Measurements from ENCODE around the gene LONP2. TPM values are rescaled to one million over a fixed set of nuclear protein-coding genes. Genes with fewer than 3 reads are reported as not detected.
A peak's percentile ranks its signal among the peaks of the same experiment; 100 is the strongest.
"Not testable (repeated sequence)": the region's sequence is repeated elsewhere in the genome, so short reads cannot be mapped to it uniquely, and the experiment has no call there.

Gene LONP2
- total RNA-seq, 1 experiment from 2014 or later: 30.7 TPM

DNA sequence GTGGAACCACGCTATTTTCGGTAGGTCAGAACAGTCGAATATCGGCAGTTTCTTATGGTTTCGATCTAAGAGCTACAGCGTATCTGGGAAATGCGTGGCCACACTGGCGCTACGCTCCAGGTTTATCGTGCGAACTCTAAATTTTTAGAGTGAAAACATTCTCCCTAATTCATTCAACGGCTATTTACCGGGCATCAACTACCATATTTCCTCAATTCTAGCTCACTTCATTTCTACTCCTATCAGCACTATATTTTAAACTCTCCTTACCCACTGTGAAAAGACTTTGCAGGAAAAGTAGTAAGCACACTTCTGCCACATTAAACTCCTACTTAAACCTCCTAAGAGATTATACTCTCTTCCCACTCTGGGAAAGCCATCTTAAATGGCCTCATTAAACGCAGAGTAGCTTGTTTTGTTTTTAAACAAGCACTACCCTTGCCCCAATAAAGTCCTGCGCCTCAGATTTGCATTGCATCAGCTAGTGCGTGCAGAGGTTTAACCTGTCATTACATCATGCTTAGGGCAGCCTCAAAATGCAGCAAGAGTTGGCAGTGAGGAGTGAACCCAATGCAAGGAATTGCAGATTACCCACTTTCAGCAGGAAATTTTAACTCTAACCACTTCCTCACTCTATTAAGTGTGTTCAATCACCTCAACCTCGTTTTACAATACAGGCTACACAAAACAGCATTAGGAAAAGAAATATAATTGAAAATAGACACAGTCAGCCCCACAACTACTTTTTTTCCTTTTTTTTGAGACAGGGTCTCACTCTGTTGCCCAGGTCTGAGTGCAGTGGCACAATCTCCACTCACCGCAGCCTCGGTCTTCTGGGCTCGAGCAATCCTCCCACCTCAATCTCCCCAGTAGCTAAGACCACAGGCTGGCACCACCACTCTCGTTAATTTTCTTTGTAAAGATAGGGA is 122.3 kb downstream of the LONP2 start:
- no peaks in the 10 kb centered on the region for H3K9me3 ChIP-seq
- peak overlapping the region; percentile 54 for H3K4me3 ChIP-seq
- peak; percentile 73 for DNase-seq
- no peaks in the 10 kb centered on the region for H3K27me3 ChIP-seq
- H3K36me3 ChIP-seq: peaks cover 3% of the 10 kb centered on the region

- no peak for DNase-seq
- Histone ChIP-seq H3K9me3 (no peaks in the 10 kb centered on the region), H3K4me3 (no peak overlapping the region), H3K36me3 (no peaks in the 10 kb centered on the region), H3K27me3 (no peaks in the 10 kb centered on the region)
Observed at GRCh38 chr16:48367441-48368049, 123.4 kb downstream of the LONP2 start.

- Histone ChIP-seq H3K4me3 (no peak overlapping the region), H3K36me3 (no peaks in the 10 kb centered on the region), H3K9me3 (no peaks in the 10 kb centered on the region), H3K27me3 (no peaks in the 10 kb centered on the region)
- no peak for DNase-seq
Observed at GRCh38 chr16:48369765-48370164, 125.7 kb downstream of the LONP2 start.

GRCh38 chr16:48370229-48370628 is 126.1 kb downstream of the LONP2 start:
- H3K27me3 ChIP-seq: no peaks in the 10 kb centered on the region
- no peak overlapping the region for H3K4me3 ChIP-seq
- H3K36me3 ChIP-seq: no peaks in the 10 kb centered on the region
- H3K9me3 ChIP-seq: no peaks in the 10 kb centered on the region
- DNase-seq: no peak

DNA sequence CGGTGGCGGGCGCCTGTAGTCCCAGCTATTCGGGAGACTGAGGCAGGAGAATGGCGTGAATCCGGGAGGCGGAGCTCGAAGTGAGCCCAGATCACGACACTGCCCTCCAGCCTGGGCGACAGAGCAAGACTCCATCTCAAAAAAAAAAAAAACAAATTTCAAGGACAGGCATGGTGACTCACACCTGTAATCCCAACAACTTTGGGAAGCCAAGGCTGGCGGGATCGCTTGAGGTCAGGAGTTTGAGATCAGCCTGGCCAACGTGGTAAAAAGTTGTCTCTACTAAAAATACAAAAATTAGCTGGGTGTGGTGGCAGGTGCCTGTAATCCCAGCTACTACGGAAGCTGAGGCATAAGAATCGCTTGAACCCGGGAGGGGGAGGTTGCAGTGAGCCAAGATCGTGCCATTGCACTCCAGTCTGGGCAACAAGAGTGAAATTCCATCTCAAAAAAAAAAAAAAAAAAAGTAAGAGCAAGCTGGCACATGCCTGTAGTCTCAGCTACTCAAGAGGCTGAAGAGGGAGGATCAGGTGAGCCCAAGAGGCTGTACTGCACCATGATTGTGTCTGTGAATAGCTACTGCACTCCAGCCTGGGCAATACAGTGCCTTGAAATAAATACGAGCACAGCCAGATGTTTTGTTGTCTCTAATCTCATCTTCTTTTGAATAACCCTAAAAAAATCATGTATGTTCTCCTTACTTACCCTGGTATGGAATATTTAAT is 126.7 kb downstream of the LONP2 start:
- not testable (repeated sequence) for H3K4me3 ChIP-seq, DNase-seq, H3K36me3 ChIP-seq, H3K27me3 ChIP-seq, H3K9me3 ChIP-seq

DNA sequence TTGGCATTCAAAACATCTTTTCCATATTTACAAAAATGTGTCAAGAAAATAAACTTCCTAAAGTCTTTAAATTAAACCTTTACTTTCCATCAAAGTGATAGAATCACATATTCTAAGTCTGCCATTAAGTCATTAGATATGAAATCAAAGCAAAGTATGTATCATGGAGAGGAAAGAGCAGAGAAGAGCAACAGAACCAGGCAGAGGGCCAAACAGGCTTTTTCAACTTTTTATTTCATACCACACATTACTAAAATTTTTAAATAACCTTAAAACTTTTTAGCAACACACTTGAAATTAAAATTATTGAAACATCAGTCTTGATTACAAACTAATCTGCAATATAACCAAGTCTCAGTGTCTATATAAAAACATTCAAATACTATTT is 127.3 kb downstream of the LONP2 start:
- Histone ChIP-seq H3K36me3 (no peaks in the 10 kb centered on the region), H3K9me3 (no peaks in the 10 kb centered on the region), H3K27me3 (no peaks in the 10 kb centered on the region), H3K4me3 (no peak overlapping the region)
- no peak for DNase-seq

- Histone ChIP-seq H3K9me3 (no peaks in the 10 kb centered on the region), H3K4me3 (no peak overlapping the region), H3K27me3 (no peaks in the 10 kb centered on the region), H3K36me3 (no peaks in the 10 kb centered on the region)
- no peak for DNase-seq
Observed at GRCh38 chr16:48372744-48373143, 128.6 kb downstream of the LONP2 start.

DNA sequence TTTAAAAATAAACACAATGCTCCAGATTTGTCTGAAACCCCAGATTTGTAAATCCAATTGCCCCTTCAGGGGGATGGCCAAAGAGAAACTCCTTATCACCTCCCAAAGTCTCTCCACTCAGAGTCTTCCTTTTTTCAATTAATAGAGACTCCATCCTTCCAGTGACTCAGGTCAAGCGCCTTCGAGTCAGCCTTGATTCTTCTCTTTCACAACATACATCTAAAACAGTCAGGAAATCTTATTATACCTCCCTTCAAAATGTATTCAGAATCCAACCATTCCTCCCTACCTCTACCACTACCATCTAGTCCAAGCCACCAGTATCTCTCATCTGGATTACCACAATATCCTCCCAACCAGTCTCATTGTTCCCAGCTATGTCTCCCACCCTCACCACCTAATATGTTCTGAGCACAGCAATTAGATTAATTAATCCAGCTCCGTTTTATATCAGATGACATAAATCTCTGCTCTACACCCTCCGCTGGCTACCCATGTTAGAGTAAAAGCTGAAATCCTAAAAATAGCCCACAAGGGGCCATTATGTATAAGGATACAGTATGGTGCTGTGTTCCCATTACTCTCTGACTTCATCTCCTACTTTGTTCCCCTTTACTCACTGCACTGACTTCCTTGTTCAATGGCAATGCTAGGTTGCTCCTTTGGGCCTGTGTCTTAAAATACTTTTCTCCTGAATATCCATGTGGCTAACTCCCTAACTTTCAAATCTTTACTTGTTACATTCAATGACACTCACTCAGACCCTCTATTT is 129.3 kb downstream of the LONP2 start:
- DNase-seq: no peak
- Histone ChIP-seq H3K36me3 (no peaks in the 10 kb centered on the region), H3K4me3 (no peak overlapping the region), H3K9me3 (no peaks in the 10 kb centered on the region), H3K27me3 (no peaks in the 10 kb centered on the region)

DNA sequence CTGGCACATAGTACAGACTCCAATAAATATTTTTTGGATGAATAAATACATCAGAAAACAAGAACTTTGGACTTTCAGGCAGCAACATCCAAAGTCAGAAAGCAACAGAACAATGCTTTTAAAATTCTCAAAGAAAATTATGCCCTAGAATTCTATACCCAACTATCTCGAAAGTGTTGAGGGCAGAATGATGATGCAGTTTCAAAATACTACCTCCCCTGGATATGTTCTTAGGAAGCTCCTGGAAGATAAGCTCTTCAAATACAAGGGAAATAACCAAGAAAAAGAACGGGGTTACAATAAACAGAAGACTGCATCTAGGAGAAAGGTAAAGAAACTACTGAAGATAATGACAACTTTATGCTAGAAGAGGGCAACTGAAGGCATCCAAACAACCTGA is 130.2 kb downstream of the LONP2 start:
- Histone ChIP-seq H3K27me3 (no peaks in the 10 kb centered on the region), H3K4me3 (no peak overlapping the region), H3K36me3 (no peaks in the 10 kb centered on the region), H3K9me3 (no peaks in the 10 kb centered on the region)
- no peak for DNase-seq

GRCh38 chr16:48377301-48377700 is 133.2 kb downstream of the LONP2 start:
- H3K36me3 ChIP-seq, H3K27me3 ChIP-seq, DNase-seq, H3K4me3 ChIP-seq, H3K9me3 ChIP-seq: not testable (repeated sequence)

DNA sequence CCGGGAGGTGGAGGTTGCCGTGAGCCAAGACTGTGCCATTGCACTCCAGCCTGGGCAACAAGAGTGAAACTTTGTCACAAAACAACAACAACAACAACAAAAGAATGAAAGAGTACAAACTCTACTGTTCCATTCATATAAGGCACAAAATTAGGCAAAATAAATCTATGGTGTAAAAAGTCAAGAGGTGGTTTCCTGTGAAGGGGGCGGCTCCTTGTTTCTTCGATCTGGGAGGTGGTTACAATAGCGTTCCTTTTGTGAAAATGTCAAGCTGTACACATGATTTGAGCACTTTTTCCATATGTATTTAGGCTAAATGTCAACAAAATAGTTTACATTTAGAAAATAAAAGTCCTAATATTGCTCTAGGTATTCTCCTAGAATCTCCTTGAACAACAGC is 134.2 kb downstream of the LONP2 start:
- Histone ChIP-seq H3K27me3 (no peaks in the 10 kb centered on the region), H3K9me3 (no peaks in the 10 kb centered on the region), H3K4me3 (no peak overlapping the region), H3K36me3 (no peaks in the 10 kb centered on the region)
- no peak for DNase-seq

DNA sequence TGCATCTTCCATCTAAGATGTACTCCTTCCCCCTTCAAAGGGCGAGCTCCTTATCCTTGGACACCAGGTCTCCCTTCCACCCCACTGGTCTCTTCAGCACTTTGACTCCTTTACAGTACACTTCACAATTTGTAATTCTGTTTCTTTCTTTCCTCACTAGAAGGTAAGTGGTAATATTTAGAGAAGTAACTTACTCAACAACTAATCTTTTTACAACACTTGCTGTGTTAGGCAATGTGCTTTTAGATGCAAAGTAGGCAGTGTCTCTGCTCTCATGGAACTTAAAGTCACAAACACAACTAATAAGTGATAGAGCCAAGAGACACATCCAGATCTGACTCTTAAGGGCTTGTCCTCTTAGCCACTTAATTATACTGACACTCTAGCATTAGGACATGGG is 134.7 kb downstream of the LONP2 start:
- Histone ChIP-seq H3K9me3 (no peaks in the 10 kb centered on the region), H3K4me3 (no peak overlapping the region), H3K36me3 (no peaks in the 10 kb centered on the region), H3K27me3 (no peaks in the 10 kb centered on the region)
- no peak for DNase-seq

DNA sequence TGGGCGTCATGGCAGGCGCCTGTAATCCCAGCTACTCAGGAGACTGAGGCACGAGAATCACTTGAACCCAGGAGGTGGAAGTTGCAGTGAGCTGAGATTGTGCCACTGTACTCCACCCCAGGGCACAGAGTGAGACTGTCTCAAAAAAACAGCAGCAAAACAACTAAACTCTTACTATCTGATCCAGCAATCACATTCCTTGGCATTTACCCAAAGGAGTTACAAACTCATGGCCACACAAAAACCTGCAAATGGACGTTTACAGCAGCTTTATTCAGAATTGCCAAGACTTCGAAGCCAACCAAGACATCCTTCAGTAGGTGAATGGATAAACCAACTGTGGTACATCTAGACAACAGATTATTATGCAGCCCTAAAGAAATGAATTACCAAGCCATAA is 137.1 kb downstream of the LONP2 start:
- Histone ChIP-seq H3K9me3 (no peaks in the 10 kb centered on the region), H3K4me3 (no peak overlapping the region), H3K36me3 (no peaks in the 10 kb centered on the region), H3K27me3 (no peaks in the 10 kb centered on the region)
- DNase-seq: no peak

DNA sequence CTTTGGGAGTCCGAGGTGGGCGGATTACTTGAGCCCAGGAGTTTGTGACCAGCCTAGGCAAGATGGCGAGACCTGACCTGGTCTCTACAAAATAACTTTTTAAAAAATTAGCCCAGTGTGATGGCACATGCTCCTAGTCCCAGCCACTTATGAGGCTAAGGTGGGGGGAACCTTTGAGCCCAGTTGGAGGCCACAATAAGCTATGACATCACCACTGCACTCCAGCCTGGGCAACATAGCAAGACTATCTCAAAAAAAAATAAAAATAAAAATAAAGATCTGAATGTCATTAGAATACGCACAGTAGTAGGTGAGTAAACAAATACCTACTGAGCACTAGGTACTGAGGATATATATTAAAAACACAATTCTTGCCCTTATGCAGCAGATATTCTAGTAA is 138.0 kb downstream of the LONP2 start:
- no peak for DNase-seq
- no peaks in the 10 kb centered on the region for H3K36me3 ChIP-seq
- H3K27me3 ChIP-seq: no peaks in the 10 kb centered on the region
- H3K9me3 ChIP-seq: no peaks in the 10 kb centered on the region
- no peak overlapping the region for H3K4me3 ChIP-seq

DNA sequence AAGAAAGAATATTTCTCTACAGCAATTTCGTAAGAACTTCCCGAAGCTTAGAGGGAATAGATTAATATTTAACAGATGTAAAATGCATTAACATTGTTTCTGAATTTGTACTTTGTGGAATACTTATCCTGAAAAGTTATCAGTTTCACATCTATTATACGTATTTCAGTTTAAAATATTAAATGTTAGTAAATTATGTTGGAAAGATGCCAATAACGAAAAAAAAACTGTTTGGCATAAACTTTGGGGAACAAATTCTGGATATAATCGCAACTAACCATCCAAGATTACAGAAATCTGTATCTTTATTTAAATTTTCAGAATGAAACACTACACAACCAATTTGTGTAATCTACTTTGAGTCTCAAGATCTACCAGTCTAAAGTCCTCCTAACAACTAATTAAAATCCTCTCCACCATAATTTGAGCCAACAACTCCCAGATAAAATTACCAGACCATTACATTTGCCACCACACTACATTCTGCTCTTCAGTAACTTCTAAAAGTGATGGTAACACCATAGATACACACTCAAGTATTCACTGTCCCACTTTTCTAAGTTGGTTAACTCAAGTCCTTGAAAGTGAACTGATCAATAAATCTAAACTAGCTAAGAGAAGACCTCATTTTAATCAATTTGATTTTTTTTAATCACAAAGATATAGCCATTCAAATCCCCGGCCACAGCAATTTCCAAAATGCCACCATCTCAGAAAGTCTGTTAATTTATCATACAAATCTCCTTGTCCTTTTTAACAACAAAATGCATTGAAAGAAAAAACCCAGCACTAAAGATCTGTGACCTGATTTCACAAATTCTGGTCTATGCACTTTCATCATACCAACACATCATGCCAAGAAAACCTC is 139.1 kb downstream of the LONP2 start:
- Histone ChIP-seq H3K4me3 (peak overlapping the region; percentile 68), H3K9me3 (no peaks in the 10 kb centered on the region), H3K27me3 (no peaks in the 10 kb centered on the region), H3K36me3 (no peaks in the 10 kb centered on the region)
- no peak for DNase-seq

GRCh38 chr16:48383877-48384519 is 139.9 kb downstream of the LONP2 start:
- H3K27me3 ChIP-seq: no peaks in the 10 kb centered on the region
- H3K4me3 ChIP-seq: peak overlapping the region; percentile 68
- no peaks in the 10 kb centered on the region for H3K36me3 ChIP-seq
- H3K9me3 ChIP-seq: no peaks in the 10 kb centered on the region
- DNase-seq: no peak

Data from MG63 (cell line).